ENCODE data around the gene GPBAR1. TPM values are rescaled to one million over a fixed set of nuclear protein-coding genes. Genes with fewer than 3 reads are reported as not detected.
"Not testable (repeated sequence)": the region's sequence is repeated elsewhere in the genome, so short reads cannot be mapped to it uniquely, and the experiment has no call there.

GPBAR1 gene
- total RNA-seq, 1 donor: 2.9 TPM

DNA sequence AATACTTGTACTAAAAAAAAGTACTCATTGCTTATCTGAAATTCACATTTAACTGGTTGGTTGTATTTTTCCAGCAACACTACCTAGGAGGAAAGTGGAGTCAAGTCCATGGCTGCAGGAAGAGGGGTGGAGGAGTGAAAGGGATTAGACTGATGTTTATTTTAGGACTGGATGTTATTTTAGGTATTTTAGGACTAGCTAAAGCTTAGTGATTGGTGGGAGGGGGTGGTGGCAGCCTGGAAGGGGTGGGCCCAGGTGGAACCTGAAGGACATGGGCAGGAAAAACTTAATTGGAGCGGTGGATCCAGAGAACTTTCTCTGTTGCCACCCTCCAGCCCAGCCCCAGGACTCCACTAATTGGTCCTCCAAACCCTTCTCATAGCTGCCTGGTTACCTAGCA, 35.4 kb downstream of the GPBAR1 start:
- Histone ChIP-seq H3K4me3 (ENCODE audit: low read length) (no peak overlapping the region), H3K9me3 (ENCODE audit: low read depth, low read length) (no peaks in the 10 kb centered on the region), H3K27me3 (ENCODE audit: insufficient read depth, low read length) (no peaks in the 10 kb centered on the region), H3K4me1 (ENCODE audit: insufficient read depth, low read length) (peaks cover 32% of the 10 kb centered on the region)

DNA sequence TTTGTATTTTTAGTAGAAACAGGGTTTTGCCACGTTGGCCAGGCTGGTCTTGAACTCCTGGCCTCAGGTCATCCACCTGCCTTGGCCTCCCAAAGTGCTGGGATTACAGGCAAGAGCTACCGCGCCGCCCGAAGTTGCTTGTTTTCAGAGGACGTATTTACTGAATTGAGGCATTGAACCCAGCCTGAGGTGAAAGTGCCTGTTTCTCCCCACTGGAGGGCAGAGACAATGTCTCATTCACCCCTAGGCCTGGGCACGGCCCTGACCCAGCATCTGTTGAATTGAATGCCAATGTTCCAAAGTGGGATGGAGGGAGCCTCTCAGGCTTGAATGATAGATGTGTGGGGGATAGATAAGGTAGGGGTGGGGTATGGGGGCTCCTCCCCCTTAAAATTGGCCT, 36.0 kb downstream of the GPBAR1 start:
- no peak overlapping the region for H3K4me3 ChIP-seq (ENCODE audit: low read length)
- H3K4me1 ChIP-seq (ENCODE audit: insufficient read depth, low read length): peaks cover 32% of the 10 kb centered on the region
- no peaks in the 10 kb centered on the region for H3K27me3 ChIP-seq (ENCODE audit: insufficient read depth, low read length)
- no peaks in the 10 kb centered on the region for H3K9me3 ChIP-seq (ENCODE audit: low read depth, low read length)

GRCh38 chr2:218298314-218298875, 37.6 kb downstream of the GPBAR1 start:
- Histone ChIP-seq H3K4me3 (ENCODE audit: low read length) (no peak overlapping the region), H3K9me3 (ENCODE audit: low read depth, low read length) (no peaks in the 10 kb centered on the region), H3K27me3 (ENCODE audit: insufficient read depth, low read length) (no peaks in the 10 kb centered on the region), H3K4me1 (ENCODE audit: insufficient read depth, low read length) (peaks cover 22% of the 10 kb centered on the region)

GRCh38 chr2:218300141-218300540, 39.3 kb downstream of the GPBAR1 start:
- Histone ChIP-seq H3K27me3 (ENCODE audit: insufficient read depth, low read length) (no peaks in the 10 kb centered on the region), H3K9me3 (ENCODE audit: low read depth, low read length) (no peaks in the 10 kb centered on the region), H3K4me1 (ENCODE audit: insufficient read depth, low read length) (peaks cover 7% of the 10 kb centered on the region), H3K4me3 (ENCODE audit: low read length) (no peak overlapping the region)

DNA sequence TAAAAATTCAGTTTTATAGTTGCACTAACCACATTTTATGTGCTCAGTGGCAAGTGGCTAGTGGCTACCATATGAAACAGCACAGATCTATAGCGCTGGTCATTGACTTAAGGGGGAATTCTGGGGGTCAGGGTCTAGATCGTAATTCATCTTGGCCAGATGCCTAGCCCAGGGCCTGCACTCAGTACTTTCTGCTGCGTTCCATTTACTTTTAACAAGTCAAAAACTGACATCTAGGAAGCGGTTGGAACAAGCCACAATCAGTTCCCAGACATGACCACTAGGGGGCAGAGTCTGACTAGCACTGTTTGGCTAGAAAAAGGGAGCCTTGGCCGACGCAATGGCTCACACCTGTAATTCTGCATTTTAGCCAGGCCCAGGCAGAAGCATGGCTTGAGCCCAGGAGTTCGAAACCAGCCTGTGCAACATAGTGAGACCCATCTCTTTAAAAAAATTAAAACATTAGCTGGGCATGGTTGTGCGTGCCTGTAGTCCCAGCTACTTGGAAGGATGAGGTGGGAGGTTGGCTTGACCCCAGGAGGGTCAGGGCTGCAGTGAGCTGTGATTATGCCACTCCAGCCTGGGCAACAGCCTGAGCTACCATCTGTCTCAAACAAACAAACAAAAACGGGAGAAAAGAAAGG, 40.5 kb downstream of the GPBAR1 start:
- Histone ChIP-seq H3K4me1 (ENCODE audit: insufficient read depth, low read length) (peaks cover 7% of the 10 kb centered on the region), H3K4me3 (ENCODE audit: low read length) (no peak overlapping the region), H3K27me3 (ENCODE audit: insufficient read depth, low read length) (no peaks in the 10 kb centered on the region), H3K9me3 (ENCODE audit: low read depth, low read length) (no peaks in the 10 kb centered on the region)

- no peak overlapping the region for H3K4me3 ChIP-seq (ENCODE audit: low read length)
- H3K27me3 ChIP-seq (ENCODE audit: insufficient read depth, low read length): no peaks in the 10 kb centered on the region
- peaks cover 18% of the 10 kb centered on the region for H3K4me1 ChIP-seq (ENCODE audit: insufficient read depth, low read length)
- no peaks in the 10 kb centered on the region for H3K9me3 ChIP-seq (ENCODE audit: low read depth, low read length)
Measured at GRCh38 chr2:218305383-218305782, 44.6 kb downstream of the GPBAR1 start.

GRCh38 chr2:218306184-218306920, 45.5 kb downstream of the GPBAR1 start:
- Histone ChIP-seq H3K9me3 (ENCODE audit: low read depth, low read length) (no peaks in the 10 kb centered on the region), H3K4me3 (ENCODE audit: low read length) (no peak overlapping the region), H3K27me3 (ENCODE audit: insufficient read depth, low read length) (no peaks in the 10 kb centered on the region), H3K4me1 (ENCODE audit: insufficient read depth, low read length) (peaks cover 14% of the 10 kb centered on the region)

GRCh38 chr2:218307415-218308090, 46.7 kb downstream of the GPBAR1 start:
- H3K4me1 ChIP-seq (ENCODE audit: insufficient read depth, low read length): peaks cover 16% of the 10 kb centered on the region
- H3K4me3 ChIP-seq (ENCODE audit: low read length): no peak overlapping the region
- H3K27me3 ChIP-seq (ENCODE audit: insufficient read depth, low read length): no peaks in the 10 kb centered on the region
- H3K9me3 ChIP-seq (ENCODE audit: low read depth, low read length): no peaks in the 10 kb centered on the region

DNA sequence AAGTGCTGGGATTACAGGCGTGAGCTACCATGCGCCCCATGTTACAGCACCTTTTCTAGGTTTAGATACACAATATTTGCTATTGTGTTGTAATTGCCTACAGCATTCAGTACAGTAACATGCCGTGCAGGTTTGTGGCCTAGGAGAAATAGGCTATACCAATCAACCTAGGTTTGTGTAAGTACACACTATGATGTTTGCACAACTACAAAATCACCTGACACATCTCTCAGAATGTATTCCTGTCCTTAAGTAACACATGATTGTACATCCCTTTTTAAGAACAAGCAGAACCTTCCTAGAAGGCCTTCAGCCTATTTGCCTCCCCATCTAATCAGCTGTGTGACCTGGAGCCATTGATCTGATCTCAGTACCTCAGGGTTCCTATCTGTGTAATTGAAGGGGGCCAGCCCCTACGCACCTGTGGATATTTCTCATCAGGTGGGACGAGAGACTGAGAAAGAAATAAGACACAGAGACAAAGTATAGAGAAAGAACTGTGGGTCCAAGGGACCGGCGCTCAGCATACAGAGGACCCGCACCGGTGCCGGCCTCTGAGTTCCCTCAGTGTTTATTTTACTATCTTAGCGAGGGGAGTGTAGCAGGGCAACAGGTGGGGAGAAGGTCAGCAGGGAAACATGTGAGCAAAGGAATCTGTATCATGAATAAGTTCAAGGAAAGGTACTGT, 50.2 kb downstream of the GPBAR1 start:
- Histone ChIP-seq H3K27me3 (ENCODE audit: insufficient read depth, low read length) (no peaks in the 10 kb centered on the region), H3K4me1 (ENCODE audit: insufficient read depth, low read length) (peaks cover 41% of the 10 kb centered on the region), H3K9me3 (ENCODE audit: low read depth, low read length) (no peaks in the 10 kb centered on the region), H3K4me3 (ENCODE audit: low read length) (no peak overlapping the region)

GRCh38 chr2:218311541-218312266, 50.9 kb downstream of the GPBAR1 start:
- not testable (repeated sequence) for H3K4me3 ChIP-seq (ENCODE audit: low read length); H3K9me3 ChIP-seq (ENCODE audit: low read depth, low read length); H3K27me3 ChIP-seq (ENCODE audit: insufficient read depth, low read length)
- peaks cover 48% of the 10 kb centered on the region for H3K4me1 ChIP-seq (ENCODE audit: insufficient read depth, low read length)

DNA sequence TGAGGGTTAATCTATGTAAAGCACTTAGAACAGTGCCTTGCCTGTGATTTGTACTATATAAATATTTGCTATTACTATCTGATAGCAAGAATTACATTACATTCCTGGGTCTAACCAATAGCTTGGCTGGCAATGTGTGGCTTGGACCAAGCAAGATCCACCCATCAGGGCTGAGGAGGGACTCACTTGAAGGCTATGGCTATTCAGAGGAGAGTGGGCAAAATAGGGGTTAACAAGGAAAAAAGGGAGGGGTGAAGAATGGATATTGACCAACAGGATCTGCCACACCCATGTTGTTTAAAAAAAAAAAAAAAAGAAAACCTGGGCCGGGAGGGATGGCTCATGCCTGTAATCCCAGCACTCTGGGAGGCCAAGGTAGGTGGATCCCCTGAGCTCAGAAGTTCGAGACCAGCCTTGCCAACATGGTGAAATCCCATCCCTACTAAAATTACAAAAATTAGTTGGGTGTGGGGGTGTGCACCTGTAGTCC, 51.5 kb downstream of the GPBAR1 start:
- H3K9me3 ChIP-seq (ENCODE audit: low read depth, low read length): no peaks in the 10 kb centered on the region
- H3K4me1 ChIP-seq (ENCODE audit: insufficient read depth, low read length): peaks cover 54% of the 10 kb centered on the region
- H3K27me3 ChIP-seq (ENCODE audit: insufficient read depth, low read length): no peaks in the 10 kb centered on the region
- no peak overlapping the region for H3K4me3 ChIP-seq (ENCODE audit: low read length)

DNA sequence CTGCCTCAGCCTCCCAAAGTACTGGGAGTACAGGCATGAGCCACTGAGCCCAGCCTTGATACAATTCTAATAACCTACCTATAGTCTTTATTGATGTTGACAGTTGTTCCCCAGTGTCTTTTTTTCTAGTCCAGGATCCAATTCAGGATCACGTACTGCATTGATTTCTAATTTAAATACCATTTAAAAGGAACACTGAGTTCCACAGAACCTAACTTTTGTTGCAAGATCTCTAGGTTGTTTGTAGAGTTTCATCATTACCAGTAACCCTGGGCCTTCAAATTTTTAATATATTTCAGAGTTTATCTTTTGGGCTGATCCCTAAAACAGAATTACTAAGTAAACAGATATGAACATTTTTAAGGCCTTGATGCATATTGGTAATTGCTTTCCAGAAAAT, 52.5 kb downstream of the GPBAR1 start:
- Histone ChIP-seq H3K4me3 (ENCODE audit: low read length) (no peak overlapping the region), H3K9me3 (ENCODE audit: low read depth, low read length) (no peaks in the 10 kb centered on the region), H3K4me1 (ENCODE audit: insufficient read depth, low read length) (peaks cover 62% of the 10 kb centered on the region), H3K27me3 (ENCODE audit: insufficient read depth, low read length) (no peaks in the 10 kb centered on the region)
